GM21529 (cell line): ENCODE results near the gene ZNF283.
"Not testable (repeated sequence)": the region's sequence is repeated elsewhere in the genome, so short reads cannot be mapped to it uniquely, and the experiment has no call there.

Experiments
- ATAC-seq: cut with Tn5 transposase; IDR thresholded peaks from one replicate; pipeline ENCODE4 v1.9.1; 2021; ENCODE audit not compliant: unreplicated experiment

The ZNF283 gene

GRCh38 chr19:43847884-43848283 lies 20.8 kb downstream of the ZNF283 start:
- no peak for ATAC-seq

- no peak for ATAC-seq
Observed at GRCh38 chr19:43848821-43849220, 21.7 kb downstream of the ZNF283 start.

- no peak for ATAC-seq
Observed at GRCh38 chr19:43858174-43858573, 31.1 kb downstream of the ZNF283 start.

GRCh38 chr19:43866923-43867322 lies 39.8 kb downstream of the ZNF283 start:
- ATAC-seq, result not testable (repeated sequence)

GRCh38 chr19:43872547-43873336 lies 45.6 kb downstream of the ZNF283 start:
- no peak for ATAC-seq

- no peak for ATAC-seq
Observed at GRCh38 chr19:43880483-43880882, 53.4 kb downstream of the ZNF283 start.

- no peak for ATAC-seq
Observed at GRCh38 chr19:43883864-43884263, 56.7 kb downstream of the ZNF283 start, which contains the start of gene ZNF404. ZNF404 (minus strand) TSS chr19:43883964.

- no peak for ATAC-seq
Observed at GRCh38 chr19:43895727-43896308, 68.7 kb downstream of the ZNF283 start.
